K562 (cell line): Measurements from ENCODE around the gene RAB31. TPM values are rescaled to one million over a fixed set of nuclear protein-coding genes. Genes with fewer than 3 reads are reported as not detected.

Experiments
- CHD7 ChIP-seq: fragments of 200-600 bp; sonication (generic); IDR thresholded peaks from one replicate; pipeline ENCODE4 v1.6.1; 2012; ENCODE audit warnings: mild to moderate bottlenecking, low read depth, low read length, inconsistent platforms
- SMARCE1 ChIP-seq: fragments of 450-650 bp; IDR thresholded peaks from 2 replicates; pipeline ENCODE4 v1.7.1; 2016; ENCODE audit warnings: mild to moderate bottlenecking
- SRSF7 ChIP-seq: fragments of 200-400 bp; formaldehyde crosslinking; optimal IDR thresholded peaks from 2 replicates; pipeline ENCODE3; 2017; ENCODE audit warnings: mild to moderate bottlenecking, low read depth, low read length
- ZBTB33 ChIP-seq: sonication (generic); formaldehyde crosslinking; IDR thresholded peaks from 2 replicates; pipeline ENCODE4 v1.8.1; 2023; ENCODE audit warnings: mild to moderate bottlenecking, missing genetic modification reagents
- polyA plus RNA-seq, 8 experiments: library from polyadenylated mRNA; depleted of rRNA in 4 of 8; stranded (reverse) in 5 of 8; unstranded in 3 of 8; fragments of >200 nt; fragmentation: Nextera tagmentation in 2 of 8; fragmentation: Illumina TruSeq in 1 of 8; extraction: Ambion mirVana in 2 of 8; extraction: Trizol in 1 of 8; gene quantifications; 2 replicates each; pipeline versions ENCODE4 v1.2.1 to v1.2.3, GENCODE V29; 2011 to 2014; ENCODE audit warnings: inconsistent platforms in 1 of 8, missing spikeins in 1 of 8
- total RNA-seq, 7 experiments: library from RNA; depleted of rRNA in 6 of 7; stranded (reverse); fragments of >200 nt in 6 of 7; fragmentation: Illumina TruSeq in 2 of 7; extraction: Trizol in 2 of 7; gene quantifications; 2 replicates each; pipeline versions ENCODE4 v1.2.1 to v1.2.3, GENCODE V29; 2011 to 2021; ENCODE audit warnings: low replicate concordance in 1 of 7
- TF ChIP-seq, protein P1 (sequence below): fragments of 200-800 bp; sonication (Bioruptor generic); IDR thresholded peaks from 2 replicates; pipeline ENCODE4 v1.6.1; 2017; ENCODE audit warnings: missing genetic modification characterization, missing compliant biosample characterization
- TF ChIP-seq, protein P2 (sequence below), 3 experiments: fragments of 200-800 bp in 1 of 3; fragments of 250-450 bp in 1 of 3; fragments of 450-650 bp in 1 of 3; sonication (Bioruptor Pico) in 1 of 3; sonication (Bioruptor generic) in 1 of 3; formaldehyde crosslinking in 1 of 3; IDR thresholded peaks; 2 replicates each; pipeline versions ENCODE4 v1.6.1 to v1.8.0; 2016 to 2022; ENCODE audit warnings: mild to moderate bottlenecking in 2 of 3, missing genetic modification characterization in 2 of 3, missing compliant biosample characterization in 1 of 3, moderate library complexity in 1 of 3

Gene RAB31
- total and polyA plus RNA-seq, 9 of the 15 experiments (the other 6 are each of a cell fraction or from before 2014, with no cell fraction given), result 20.7 to 70.4 (median 41.3) TPM

DNA sequence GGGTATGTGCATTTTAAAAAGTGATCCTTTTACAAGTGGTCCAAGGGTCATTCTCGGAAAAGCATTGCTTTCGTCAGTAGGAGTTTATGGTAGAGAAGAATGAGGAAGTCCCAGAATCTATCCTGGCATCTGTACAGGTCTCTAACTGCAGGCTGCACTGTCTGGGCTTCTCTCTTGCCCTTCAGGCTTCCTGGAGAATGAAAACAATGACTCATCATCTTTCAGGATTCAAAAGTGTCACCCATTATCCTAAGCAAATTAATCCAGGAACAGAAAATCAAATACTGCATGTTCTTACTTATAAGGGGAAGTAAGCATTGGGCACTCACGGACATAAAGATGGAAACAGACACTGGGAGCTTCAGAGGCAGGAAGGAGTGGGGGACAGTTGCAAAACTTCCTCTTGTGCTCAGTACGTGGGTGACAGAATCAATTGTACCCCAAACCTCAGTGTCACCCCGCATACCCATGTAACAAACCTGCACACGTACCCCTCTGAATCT is 117.5 kb downstream of the RAB31 start (continued):
- TF ChIP-seq, protein P1, sequence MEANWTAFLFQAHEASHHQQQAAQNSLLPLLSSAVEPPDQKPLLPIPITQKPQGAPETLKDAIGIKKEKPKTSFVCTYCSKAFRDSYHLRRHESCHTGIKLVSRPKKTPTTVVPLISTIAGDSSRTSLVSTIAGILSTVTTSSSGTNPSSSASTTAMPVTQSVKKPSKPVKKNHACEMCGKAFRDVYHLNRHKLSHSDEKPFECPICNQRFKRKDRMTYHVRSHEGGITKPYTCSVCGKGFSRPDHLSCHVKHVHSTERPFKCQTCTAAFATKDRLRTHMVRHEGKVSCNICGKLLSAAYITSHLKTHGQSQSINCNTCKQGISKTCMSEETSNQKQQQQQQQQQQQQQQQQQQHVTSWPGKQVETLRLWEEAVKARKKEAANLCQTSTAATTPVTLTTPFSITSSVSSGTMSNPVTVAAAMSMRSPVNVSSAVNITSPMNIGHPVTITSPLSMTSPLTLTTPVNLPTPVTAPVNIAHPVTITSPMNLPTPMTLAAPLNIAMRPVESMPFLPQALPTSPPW (CRISPR knock-in tag), result no peak
- TF ChIP-seq SRSF7 (no peak), SMARCE1 (peak; percentile 97), ZBTB33 (CRISPR knock-in tag) (no peak), CHD7 (no peak)
- TF ChIP-seq, protein P2, sequence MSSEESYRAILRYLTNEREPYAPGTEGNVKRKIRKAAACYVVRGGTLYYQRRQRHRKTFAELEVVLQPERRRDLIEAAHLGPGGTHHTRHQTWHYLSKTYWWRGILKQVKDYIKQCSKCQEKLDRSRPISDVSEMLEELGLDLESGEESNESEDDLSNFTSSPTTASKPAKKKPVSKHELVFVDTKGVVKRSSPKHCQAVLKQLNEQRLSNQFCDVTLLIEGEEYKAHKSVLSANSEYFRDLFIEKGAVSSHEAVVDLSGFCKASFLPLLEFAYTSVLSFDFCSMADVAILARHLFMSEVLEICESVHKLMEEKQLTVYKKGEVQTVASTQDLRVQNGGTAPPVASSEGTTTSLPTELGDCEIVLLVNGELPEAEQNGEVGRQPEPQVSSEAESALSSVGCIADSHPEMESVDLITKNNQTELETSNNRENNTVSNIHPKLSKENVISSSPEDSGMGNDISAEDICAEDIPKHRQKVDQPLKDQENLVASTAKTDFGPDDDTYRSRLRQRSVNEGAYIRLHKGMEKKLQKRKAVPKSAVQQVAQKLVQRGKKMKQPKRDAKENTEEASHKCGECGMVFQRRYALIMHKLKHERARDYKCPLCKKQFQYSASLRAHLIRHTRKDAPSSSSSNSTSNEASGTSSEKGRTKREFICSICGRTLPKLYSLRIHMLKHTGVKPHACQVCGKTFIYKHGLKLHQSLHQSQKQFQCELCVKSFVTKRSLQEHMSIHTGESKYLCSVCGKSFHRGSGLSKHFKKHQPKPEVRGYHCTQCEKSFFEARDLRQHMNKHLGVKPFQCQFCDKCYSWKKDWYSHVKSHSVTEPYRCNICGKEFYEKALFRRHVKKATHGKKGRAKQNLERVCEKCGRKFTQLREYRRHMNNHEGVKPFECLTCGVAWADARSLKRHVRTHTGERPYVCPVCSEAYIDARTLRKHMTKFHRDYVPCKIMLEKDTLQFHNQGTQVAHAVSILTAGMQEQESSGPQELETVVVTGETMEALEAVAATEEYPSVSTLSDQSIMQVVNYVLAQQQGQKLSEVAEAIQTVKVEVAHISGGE (CRISPR knock-in tag; IDR thresholded peaks at IDR 0.05), result peak in 1 of 3 experiments; percentile 82; a peak in 2 of 6 replicates
